A549 (cell line): ENCODE results near the gene CSMD2. TPM values are rescaled to one million over a fixed set of nuclear protein-coding genes. Genes with fewer than 3 reads are reported as not detected.

ENCODE experiments used
- ATAC-seq, 2 experiments: fragments of 200-7000 bp in 1 of 2; fragments of >200 bp in 1 of 2; cut with Nextera tagmentation in 1 of 2; cut with Tn5 transposase in 1 of 2; 3 replicates each; pipeline versions ENCODE4 v1.8.0 to v1.9.1; 2018 to 2020; ENCODE audit warnings: mild to moderate bottlenecking in 1 of 2, moderate library complexity in 1 of 2
- CTCF ChIA-PET: fragments of 300-600 bp; sonication (Branson Sonifier 250); formaldehyde crosslinking; extraction: SDS; loops from one replicate; lab custom pipeline; 2021; ENCODE audit warnings: antibody characterized with exemption, inconsistent platforms; lab: Yijun Ruan, JAX
- POLR2A ChIA-PET: fragments of 350-600 bp; formaldehyde crosslinking; extraction: SDS; loops from one replicate; lab custom pipeline; 2021; ENCODE audit warnings: antibody characterized with exemption, inconsistent platforms; lab: Yijun Ruan, JAX
- DNase-seq, 2 experiments: peaks; one replicate each; pipeline versions ENCODE4 v3.0.0 to v3.0.0-alpha.2; 2011 to 2016; ENCODE audit warnings: low read depth in 1 of 2, low spot score in 1 of 2
- FAIRE-seq: peaks from 2 replicates; lab custom pipeline; 2011; peaks lifted over from hg19 to GRCh38; lab: Jason Lieb, UNC
- H3K27ac ChIP-seq, 2 experiments: fragments of >200 bp; sonication (Bioruptor Twin); formaldehyde crosslinking; 3 replicates each; pipeline ENCODE4 v1.5.1; 2016 to 2017
- H3K4me1 ChIP-seq: fragments of >200 bp; sonication (Bioruptor Twin); formaldehyde crosslinking; 3 replicates; pipeline ENCODE4 v1.6.1; 2016
- H3K4me2 ChIP-seq: fragments of >200 bp; sonication (Bioruptor Twin); formaldehyde crosslinking; 3 replicates; pipeline ENCODE4 v1.6.1; 2016
- H3K4me3 ChIP-seq: fragments of >200 bp; sonication (Bioruptor Twin); formaldehyde crosslinking; 3 replicates; pipeline ENCODE4 v1.5.1; 2016
- H3K9me3 ChIP-seq: fragments of >200 bp; sonication (Bioruptor Twin); formaldehyde crosslinking; 3 replicates; pipeline ENCODE4 v1.6.1; 2016
- ATOH8 ChIP-seq: fragments of 250-450 bp; sonication (Bioruptor Pico); IDR thresholded peaks from 2 replicates; pipeline ENCODE4 v1.5.0; 2020; ENCODE audit warnings: low read depth, mild to moderate bottlenecking, moderate library complexity
- BCL3 ChIP-seq: fragments of >200 bp; sonication (Bioruptor Twin); formaldehyde crosslinking; IDR thresholded peaks from 3 replicates; pipeline ENCODE4 v1.6.1; 2016
- BHLHE40 ChIP-seq: IDR thresholded peaks from 2 replicates; pipeline ENCODE4 v1.6.1; 2012; ENCODE audit warnings: low read depth, low read length, inconsistent platforms
- CHD4 ChIP-seq: fragments of 200-600 bp; sonication (generic); IDR thresholded peaks from 2 replicates; pipeline ENCODE4 v1.6.1; 2016; ENCODE audit warnings: antibody characterized with exemption, mild to moderate bottlenecking, borderline replicate concordance
- EHF ChIP-seq: fragments of 250-450 bp; sonication (Bioruptor Pico); IDR thresholded peaks from 2 replicates; pipeline ENCODE4 v1.5.0; 2020; ENCODE audit warnings: mild to moderate bottlenecking
- EP300 ChIP-seq, 2 experiments: fragments of >200 bp; sonication (Bioruptor Twin); formaldehyde crosslinking; IDR thresholded peaks; 2 replicates in 1 of 2; 3 replicates in 1 of 2; pipeline ENCODE4 v1.6.1; 2016 to 2017
- ESRRA ChIP-seq: fragments of 150-350 bp; IDR thresholded peaks from 2 replicates; pipeline ENCODE4 v1.6.1; 2014; ENCODE audit warnings: mild to moderate bottlenecking, low read length, borderline replicate concordance
- HDAC2 ChIP-seq: fragments of 200-600 bp; sonication (generic); IDR thresholded peaks from 2 replicates; pipeline ENCODE4 v1.6.1; 2016
- HOXB13 ChIP-seq: fragments of 250-450 bp; sonication (Bioruptor Pico); IDR thresholded peaks from 2 replicates; pipeline ENCODE4 v1.5.0; 2020; ENCODE audit warnings: low read depth, mild to moderate bottlenecking, moderate library complexity
- HOXB5 ChIP-seq: fragments of 250-450 bp; sonication (Bioruptor Pico); IDR thresholded peaks from 2 replicates; pipeline ENCODE4 v1.5.0; 2020; ENCODE audit warnings: mild to moderate bottlenecking, moderate library complexity
- JUN ChIP-seq, 2 experiments: fragments of >200 bp; sonication (Bioruptor Twin); formaldehyde crosslinking; IDR thresholded peaks; 2 replicates in 1 of 2; 3 replicates in 1 of 2; pipeline ENCODE4 v1.6.1; 2016 to 2017
- KDM5A ChIP-seq: fragments of 200-600 bp; sonication (generic); IDR thresholded peaks from 2 replicates; pipeline ENCODE4 v1.6.1; 2016; ENCODE audit warnings: antibody characterized with exemption, mild to moderate bottlenecking
- MAFK ChIP-seq: fragments of 450-650 bp; IDR thresholded peaks from 2 replicates; pipeline ENCODE4 v1.6.1; 2014; ENCODE audit not compliant: partially characterized antibody
- MAZ ChIP-seq: fragments of 150-350 bp; IDR thresholded peaks from 2 replicates; pipeline ENCODE4 v1.6.1; 2014; ENCODE audit warnings: antibody characterized with exemption, low read depth, low read length, borderline replicate concordance
- NPAS2 ChIP-seq: fragments of 250-450 bp; sonication (Bioruptor Pico); IDR thresholded peaks from 2 replicates; pipeline ENCODE4 v1.8.0; 2022; ENCODE audit warnings: mild to moderate bottlenecking, moderate library complexity, borderline replicate concordance
- PHF8 ChIP-seq: fragments of 200-600 bp; sonication (generic); IDR thresholded peaks from 2 replicates; pipeline ENCODE4 v1.6.1; 2016; ENCODE audit warnings: low read depth, mild to moderate bottlenecking, antibody characterized with exemption, moderate library complexity, borderline replicate concordance
- POLR2A ChIP-seq: IDR thresholded peaks from 2 replicates; pipeline ENCODE4 v1.6.1; 2012; ENCODE audit warnings: mild to moderate bottlenecking, low read length
- RFX5 ChIP-seq: fragments of 450-650 bp; IDR thresholded peaks from 2 replicates; pipeline ENCODE4 v1.7.1; 2014; ENCODE audit warnings: antibody characterized with exemption, mild to moderate bottlenecking, moderate library complexity
- RNF2 ChIP-seq: fragments of 200-600 bp; sonication (generic); IDR thresholded peaks from 2 replicates; pipeline ENCODE4 v1.6.1; 2016; ENCODE audit warnings: low read depth, mild to moderate bottlenecking, antibody characterized with exemption, moderate library complexity, borderline replicate concordance
- SREBF2 ChIP-seq: fragments of 450-650 bp; IDR thresholded peaks from 2 replicates; pipeline ENCODE4 v1.6.1; 2014; ENCODE audit warnings: mild to moderate bottlenecking, moderate library complexity
- USF2 ChIP-seq: fragments of 450-650 bp; IDR thresholded peaks from 2 replicates; pipeline ENCODE4 v1.6.1; 2014; ENCODE audit warnings: antibody characterized with exemption
- ZNF302 ChIP-seq: fragments of 250-450 bp; sonication (Bioruptor Pico); IDR thresholded peaks from 2 replicates; pipeline ENCODE4 v1.9.0; 2021; ENCODE audit warnings: inconsistent platforms, mild to moderate bottlenecking, moderate library complexity
- ZSCAN20 ChIP-seq: fragments of 250-450 bp; sonication (Bioruptor Pico); IDR thresholded peaks from 2 replicates; pipeline ENCODE4 v1.8.0; 2022; ENCODE audit warnings: mild to moderate bottlenecking, moderate library complexity
- WGBS: methylation state at CpG from one replicate; pipeline ENCODE4 v1.1.6; 2017; ENCODE audit errors: missing lambda C conversion rate; 5-methylcytosine and 5-hydroxymethylcytosine counted together
- polyA plus RNA-seq, 4 experiments: library from polyadenylated mRNA; depleted of rRNA in 3 of 4; stranded (reverse); fragments of >200 nt; fragmentation: RNase III in 1 of 4; extraction: RNeasy Plus Mini Kit Qiagen cat#74134 plus additional on column Dnase treatment in 1 of 4; gene quantifications; 2 replicates in 3 of 4; 3 replicates in 1 of 4; pipeline ENCODE4 v1.2.3, GENCODE V29; 2011 to 2017
- TF ChIP-seq, protein P1 (sequence below): fragments of 200-600 bp; sonication (generic); IDR thresholded peaks from 2 replicates; pipeline ENCODE4 v1.6.1; 2016; ENCODE audit warnings: antibody characterized with exemption, mild to moderate bottlenecking, moderate library complexity

The CSMD2 gene
- polyA plus RNA-seq, 2 of the 4 experiments (the other 2 are of a cell fraction) = not detected

DNA sequence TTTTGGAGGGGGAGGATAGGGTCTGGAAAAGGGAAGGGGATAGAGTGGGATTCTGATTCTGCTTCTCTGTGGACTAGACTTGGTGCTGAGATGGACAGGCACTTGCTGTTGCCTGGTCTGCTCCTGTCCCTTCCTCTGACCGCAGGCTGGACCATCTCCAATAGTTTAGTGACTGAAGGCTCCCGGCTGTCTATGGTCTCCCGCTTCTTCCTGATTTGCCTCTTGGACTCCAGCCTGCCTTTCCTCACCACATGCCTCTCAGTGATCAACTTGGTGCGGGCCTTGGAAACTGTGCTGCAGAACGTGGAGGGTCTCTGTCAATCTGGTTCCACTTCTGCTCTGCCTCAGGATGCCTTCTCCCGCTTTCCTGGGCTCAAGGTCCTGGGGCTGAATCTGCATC, 698.9 kb downstream of the CSMD2 start:
- TF ChIP-seq MAFK = no peak
- TF ChIP-seq ATOH8 = no peak
- TF ChIP-seq BHLHE40 = no peak
- no peak for TF ChIP-seq PHF8
- TF ChIP-seq SREBF2 = no peak
- no peak for TF ChIP-seq ZNF302
- TF ChIP-seq ESRRA = no peak
- TF ChIP-seq, protein P1, sequence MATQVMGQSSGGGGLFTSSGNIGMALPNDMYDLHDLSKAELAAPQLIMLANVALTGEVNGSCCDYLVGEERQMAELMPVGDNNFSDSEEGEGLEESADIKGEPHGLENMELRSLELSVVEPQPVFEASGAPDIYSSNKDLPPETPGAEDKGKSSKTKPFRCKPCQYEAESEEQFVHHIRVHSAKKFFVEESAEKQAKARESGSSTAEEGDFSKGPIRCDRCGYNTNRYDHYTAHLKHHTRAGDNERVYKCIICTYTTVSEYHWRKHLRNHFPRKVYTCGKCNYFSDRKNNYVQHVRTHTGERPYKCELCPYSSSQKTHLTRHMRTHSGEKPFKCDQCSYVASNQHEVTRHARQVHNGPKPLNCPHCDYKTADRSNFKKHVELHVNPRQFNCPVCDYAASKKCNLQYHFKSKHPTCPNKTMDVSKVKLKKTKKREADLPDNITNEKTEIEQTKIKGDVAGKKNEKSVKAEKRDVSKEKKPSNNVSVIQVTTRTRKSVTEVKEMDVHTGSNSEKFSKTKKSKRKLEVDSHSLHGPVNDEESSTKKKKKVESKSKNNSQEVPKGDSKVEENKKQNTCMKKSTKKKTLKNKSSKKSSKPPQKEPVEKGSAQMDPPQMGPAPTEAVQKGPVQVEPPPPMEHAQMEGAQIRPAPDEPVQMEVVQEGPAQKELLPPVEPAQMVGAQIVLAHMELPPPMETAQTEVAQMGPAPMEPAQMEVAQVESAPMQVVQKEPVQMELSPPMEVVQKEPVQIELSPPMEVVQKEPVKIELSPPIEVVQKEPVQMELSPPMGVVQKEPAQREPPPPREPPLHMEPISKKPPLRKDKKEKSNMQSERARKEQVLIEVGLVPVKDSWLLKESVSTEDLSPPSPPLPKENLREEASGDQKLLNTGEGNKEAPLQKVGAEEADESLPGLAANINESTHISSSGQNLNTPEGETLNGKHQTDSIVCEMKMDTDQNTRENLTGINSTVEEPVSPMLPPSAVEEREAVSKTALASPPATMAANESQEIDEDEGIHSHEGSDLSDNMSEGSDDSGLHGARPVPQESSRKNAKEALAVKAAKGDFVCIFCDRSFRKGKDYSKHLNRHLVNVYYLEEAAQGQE = no peak
- TF ChIP-seq CHD4 = no peak
- TF ChIP-seq MAZ = no peak

GRCh38 chr1:33465316-33465715, 699.7 kb downstream of the CSMD2 start:
- no peak for DNase-seq
- FAIRE-seq = no peak
- Histone ChIP-seq H3K4me2 (no peak overlapping the region), H3K4me3 (no peak overlapping the region), H3K9me3 (no peaks in the 10 kb centered on the region), H3K27ac (no peak overlapping the region), H3K4me1 (no peaks in the 10 kb centered on the region)
- TF ChIP-seq HOXB5 (CRISPR knock-in tag) (no peak), HDAC2 (no peak), ZNF302 (no peak), USF2 (no peak), EHF (CRISPR knock-in tag) (no peak), RNF2 (no peak), EP300 (IDR thresholded peaks at IDR 0.05) (no peak), KDM5A (no peak), JUN (IDR thresholded peaks at IDR 0.05) (no peak), HOXB13 (no peak), PHF8 (no peak), BCL3 (no peak), NPAS2 (CRISPR knock-in tag) (no peak), POLR2A (no peak), ZSCAN20 (CRISPR knock-in tag) (no peak), RFX5 (no peak)
- WGBS = 43% methylated on average over 2 of the region's 2 CpGs
- ATAC-seq = no peak
- ChIA-PET POLR2A (no interaction called here), CTCF (interaction anchor here (1.4 kb wide), 1 partner anchor 170 kb away, joined by 3 read pairs; no protein-coding TSS in a partner anchor)

More for the DNA sequence above, 698.9 kb downstream of the CSMD2 start:
- H3K4me3 ChIP-seq = no peak overlapping the region
- 84% methylated on average over 6 of the region's 6 CpGs for WGBS
- no peaks in the 10 kb centered on the region for H3K4me1 ChIP-seq
- ChIA-PET CTCF (interaction anchor here (0.6 to 8.3 kb wide), 2 partner anchors 170 to 379 kb away, joined by 3 to 74 read pairs; no protein-coding TSS in a partner anchor), POLR2A (no interaction called here)
- H3K4me2 ChIP-seq = no peak overlapping the region
- no peak overlapping the region for H3K27ac ChIP-seq
- FAIRE-seq (no peak), DNase-seq (no peak), ATAC-seq (no peak)
- no peaks in the 10 kb centered on the region for H3K9me3 ChIP-seq
